ENCODE results near the gene UNC13C. TPM values are rescaled to one million over a fixed set of nuclear protein-coding genes. Genes with fewer than 3 reads are reported as not detected.

The UNC13C gene
- total and polyA plus RNA-seq, 10 of the 15 experiments (the other 5 are each of a cell fraction or from before 2014, with no cell fraction given): 9.9 to 81.3 (median 25.0) TPM

GRCh38 chr15:54353726-54354125 is 375.5 kb downstream of the UNC13C start:
- no peak for FAIRE-seq

More at GRCh38 chr15:54353726-54354125, 375.5 kb downstream of the UNC13C start:
- intact Hi-C loops (cut with micrococcal nuclease; ENCODE audit: unreplicated experiment): loop anchor here (10.0 kb wide), 1 partner anchor 61 kb away; no protein-coding TSS in a partner anchor
- no peaks in the 10 kb centered on the region for H3K79me2 ChIP-seq (ENCODE audit: control insufficient read depth, insufficient read depth, low read length)
- DNase-seq (ENCODE audit: low read depth, low spot score) (no peak), ATAC-seq (no peak)
- H3K9me3 ChIP-seq (replicated peaks; ENCODE audit: control insufficient read depth, insufficient read depth, low read length): no peaks in the 10 kb centered on the region
- no peak overlapping the region for H3K4me3 ChIP-seq
- H3K4me2 ChIP-seq (ENCODE audit: control insufficient read depth, insufficient read depth): no peak overlapping the region
- RAD21 ChIA-PET (ENCODE audit: unreplicated experiment): interaction anchor here (0.7 to 1.6 kb wide), 4 partner anchors 11 to 250 kb away, joined by 3 to 4 read pairs (median 3); no protein-coding TSS in a partner anchor
- no peak overlapping the region for H3K9ac ChIP-seq (ENCODE audit: control insufficient read depth, insufficient read depth, low read length)
- no peaks in the 10 kb centered on the region for H3K27me3 ChIP-seq (replicated peaks in 1 of 2; ENCODE audit: control insufficient read depth in 2 of 2, insufficient read depth in 2 of 2, low read length in 1 of 2)
- in situ Hi-C loops (cut with MboI): no loop called here
- CTCF ChIA-PET: interaction anchor here (0.8 kb wide), 1 partner anchor 11 kb away, joined by 3 read pairs; no protein-coding TSS in a partner anchor
- POLR2A ChIA-PET: interaction anchor here (0.6 to 1.3 kb wide), 3 partner anchors 10 to 152 kb away, joined by 3 to 5 read pairs (median 4); no protein-coding TSS in a partner anchor
- no peaks in the 10 kb centered on the region for H4K20me1 ChIP-seq (ENCODE audit: control insufficient read depth, insufficient read depth)
- SMC1A ChIA-PET (ENCODE audit: uncharacterized antibody, unreplicated experiment): interaction anchor here (0.7 to 1.2 kb wide), 4 partner anchors 33 to 65 kb away, joined by 3 to 4 read pairs (median 4); no protein-coding TSS in a partner anchor
- no peak overlapping the region for H3K27ac ChIP-seq (ENCODE audit: control insufficient read depth, insufficient read depth)
- WGBS (ENCODE audit: insufficient coverage, insufficient replicate concordance, low lambda C conversion rate, missing lambda C conversion rate): 29% methylated on average over 2 of the region's 2 CpGs
- H3K4me1 ChIP-seq (ENCODE audit: control insufficient read depth, insufficient read depth, low read length): no peaks in the 10 kb centered on the region
- no peaks in the 10 kb centered on the region for H3K36me3 ChIP-seq (ENCODE audit: control insufficient read depth in 2 of 2, insufficient read depth in 2 of 2, low read length in 1 of 2)
- BruUV-seq (replicated peaks): no TSS peak
- H2AFZ ChIP-seq (ENCODE audit: control insufficient read depth, low read depth, low read length): no peak overlapping the region
- TF ChIP-seq E2F4 (IDR thresholded peaks at IDR 0.05; ENCODE audit: low read depth, low read length) (no peak), ATF2 (IDR thresholded peaks at IDR 0.05; ENCODE audit: low read length) (no peak), EED (IDR thresholded peaks at IDR 0.05; ENCODE audit: low read depth) (no peak), ZNF217 (IDR thresholded peaks at IDR 0.05) (no peak), SREBF2 (IDR thresholded peaks at IDR 0.05; ENCODE audit: low read length) (no peak), MEF2A (IDR thresholded peaks at IDR 0.05; ENCODE audit: insufficient read depth, low read depth, low read length) (no peak)

All from GM12878 (cell line).